Ishikawa (cell line): ENCODE results near the gene GABARAPL2.

Experiments
- CEBPB ChIP-seq: IDR thresholded peaks from 2 replicates; pipeline ENCODE4 v1.6.1; 2012
- EGR1 ChIP-seq: IDR thresholded peaks from 2 replicates; pipeline ENCODE4 v1.6.1; 2012
- EP300 ChIP-seq: IDR thresholded peaks from 2 replicates; pipeline ENCODE4 v1.6.1; 2012; ENCODE audit warnings: borderline replicate concordance
- FOXM1 ChIP-seq: IDR thresholded peaks from 2 replicates; pipeline ENCODE4 v1.6.1; 2012; ENCODE audit warnings: low read depth, borderline replicate concordance
- NFIC ChIP-seq: IDR thresholded peaks from 2 replicates; pipeline ENCODE4 v1.6.1; 2012
- RAD21 ChIP-seq: IDR thresholded peaks from 2 replicates; pipeline ENCODE4 v1.6.1; 2012; ENCODE audit warnings: low read depth
- TAF1 ChIP-seq: IDR thresholded peaks from 2 replicates; pipeline ENCODE4 v1.6.1; 2012; ENCODE audit warnings: low read depth, mild to moderate bottlenecking
- TEAD4 ChIP-seq: IDR thresholded peaks from 2 replicates; pipeline ENCODE4 v1.6.1; 2012
- YY1 ChIP-seq: IDR thresholded peaks from 2 replicates; pipeline ENCODE4 v1.6.1; 2012; ENCODE audit warnings: low read depth
- TF ChIP-seq, protein P1 (sequence below): IDR thresholded peaks from 2 replicates; pipeline ENCODE4 v1.6.1; 2012
- TF ChIP-seq, protein P2 (sequence below): IDR thresholded peaks from 2 replicates; pipeline ENCODE4 v1.6.1; 2012; ENCODE audit warnings: low read depth, mild to moderate bottlenecking
- TF ChIP-seq, protein P3 (sequence below): IDR thresholded peaks from 2 replicates; pipeline ENCODE4 v1.6.1; 2012

DNA sequence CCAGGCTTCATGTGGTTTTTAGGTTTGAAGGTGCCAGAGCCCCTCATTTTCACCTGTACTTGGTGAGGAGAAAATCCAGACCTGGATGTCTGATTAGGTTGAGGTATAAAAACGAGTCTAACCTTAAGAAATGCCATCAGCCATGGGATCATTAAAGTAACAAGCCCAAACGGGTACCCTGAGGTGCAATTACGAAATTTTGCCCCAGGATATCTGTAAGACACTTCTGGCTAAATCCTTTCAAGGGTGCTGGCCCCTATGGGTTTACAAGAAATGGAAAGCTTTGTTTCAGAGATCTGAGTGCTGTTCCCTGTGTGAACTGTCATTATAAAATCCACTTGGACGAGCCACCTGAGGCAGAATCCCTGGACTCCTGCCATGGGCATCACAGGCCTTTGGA, 37.1 kb downstream of the GABARAPL2 start:
- no peak for TF ChIP-seq RAD21
- TF ChIP-seq TAF1 = no peak
- TF ChIP-seq, protein P1, sequence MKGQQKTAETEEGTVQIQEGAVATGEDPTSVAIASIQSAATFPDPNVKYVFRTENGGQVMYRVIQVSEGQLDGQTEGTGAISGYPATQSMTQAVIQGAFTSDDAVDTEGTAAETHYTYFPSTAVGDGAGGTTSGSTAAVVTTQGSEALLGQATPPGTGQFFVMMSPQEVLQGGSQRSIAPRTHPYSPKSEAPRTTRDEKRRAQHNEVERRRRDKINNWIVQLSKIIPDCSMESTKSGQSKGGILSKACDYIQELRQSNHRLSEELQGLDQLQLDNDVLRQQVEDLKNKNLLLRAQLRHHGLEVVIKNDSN = no peak
- no peak for TF ChIP-seq TEAD4
- TF ChIP-seq EP300 = no peak
- TF ChIP-seq CEBPB = no peak
- no peak for TF ChIP-seq NFIC
- TF ChIP-seq, protein P2, sequence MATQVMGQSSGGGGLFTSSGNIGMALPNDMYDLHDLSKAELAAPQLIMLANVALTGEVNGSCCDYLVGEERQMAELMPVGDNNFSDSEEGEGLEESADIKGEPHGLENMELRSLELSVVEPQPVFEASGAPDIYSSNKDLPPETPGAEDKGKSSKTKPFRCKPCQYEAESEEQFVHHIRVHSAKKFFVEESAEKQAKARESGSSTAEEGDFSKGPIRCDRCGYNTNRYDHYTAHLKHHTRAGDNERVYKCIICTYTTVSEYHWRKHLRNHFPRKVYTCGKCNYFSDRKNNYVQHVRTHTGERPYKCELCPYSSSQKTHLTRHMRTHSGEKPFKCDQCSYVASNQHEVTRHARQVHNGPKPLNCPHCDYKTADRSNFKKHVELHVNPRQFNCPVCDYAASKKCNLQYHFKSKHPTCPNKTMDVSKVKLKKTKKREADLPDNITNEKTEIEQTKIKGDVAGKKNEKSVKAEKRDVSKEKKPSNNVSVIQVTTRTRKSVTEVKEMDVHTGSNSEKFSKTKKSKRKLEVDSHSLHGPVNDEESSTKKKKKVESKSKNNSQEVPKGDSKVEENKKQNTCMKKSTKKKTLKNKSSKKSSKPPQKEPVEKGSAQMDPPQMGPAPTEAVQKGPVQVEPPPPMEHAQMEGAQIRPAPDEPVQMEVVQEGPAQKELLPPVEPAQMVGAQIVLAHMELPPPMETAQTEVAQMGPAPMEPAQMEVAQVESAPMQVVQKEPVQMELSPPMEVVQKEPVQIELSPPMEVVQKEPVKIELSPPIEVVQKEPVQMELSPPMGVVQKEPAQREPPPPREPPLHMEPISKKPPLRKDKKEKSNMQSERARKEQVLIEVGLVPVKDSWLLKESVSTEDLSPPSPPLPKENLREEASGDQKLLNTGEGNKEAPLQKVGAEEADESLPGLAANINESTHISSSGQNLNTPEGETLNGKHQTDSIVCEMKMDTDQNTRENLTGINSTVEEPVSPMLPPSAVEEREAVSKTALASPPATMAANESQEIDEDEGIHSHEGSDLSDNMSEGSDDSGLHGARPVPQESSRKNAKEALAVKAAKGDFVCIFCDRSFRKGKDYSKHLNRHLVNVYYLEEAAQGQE = no peak
- no peak for TF ChIP-seq EGR1
- no peak for TF ChIP-seq FOXM1
- TF ChIP-seq, protein P3, sequence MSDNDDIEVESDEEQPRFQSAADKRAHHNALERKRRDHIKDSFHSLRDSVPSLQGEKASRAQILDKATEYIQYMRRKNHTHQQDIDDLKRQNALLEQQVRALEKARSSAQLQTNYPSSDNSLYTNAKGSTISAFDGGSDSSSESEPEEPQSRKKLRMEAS = no peak
- TF ChIP-seq YY1 = no peak
